GM21786 (cell line): ENCODE data around the gene CFAP57.
A peak's percentile ranks its signal among the peaks of the same experiment; 100 is the strongest.
"Not testable (repeated sequence)": the region's sequence is repeated elsewhere in the genome, so short reads cannot be mapped to it uniquely, and the experiment has no call there.

ENCODE experiments used
- ATAC-seq: cut with Tn5 transposase; IDR thresholded peaks from one replicate; pipeline ENCODE4 v1.9.1; 2021; ENCODE audit not compliant: unreplicated experiment

The CFAP57 gene

GRCh38 chr1:43172527-43172972, 420 bp downstream of the CFAP57 start:
- peak; percentile 37 for ATAC-seq

GRCh38 chr1:43174873-43175272, 2.7 kb downstream of the CFAP57 start:
- no peak for ATAC-seq

- ATAC-seq, result no peak
These were observed 5.6 kb downstream of the CFAP57 start for GRCh38 chr1:43177691-43178090.

GRCh38 chr1:43184388-43184787, 12.3 kb downstream of the CFAP57 start:
- ATAC-seq, result no peak

- no peak for ATAC-seq
These were observed 12.9 kb downstream of the CFAP57 start for GRCh38 chr1:43184995-43185394.

GRCh38 chr1:43188106-43188505, 16.0 kb downstream of the CFAP57 start:
- ATAC-seq, result no peak

- ATAC-seq, result no peak
These were observed 22.4 kb downstream of the CFAP57 start for GRCh38 chr1:43194509-43194908.

- no peak for ATAC-seq
These were observed 25.4 kb downstream of the CFAP57 start for GRCh38 chr1:43197343-43198127.

GRCh38 chr1:43199093-43199726, 27.1 kb downstream of the CFAP57 start:
- peak; percentile 76 for ATAC-seq

GRCh38 chr1:43203859-43204258, 31.7 kb downstream of the CFAP57 start:
- no peak for ATAC-seq

GRCh38 chr1:43204394-43204793, 32.3 kb downstream of the CFAP57 start:
- no peak for ATAC-seq

- ATAC-seq, result no peak
These were observed 33.5 kb downstream of the CFAP57 start for GRCh38 chr1:43205671-43206070.

GRCh38 chr1:43206600-43207228, 34.6 kb downstream of the CFAP57 start:
- no peak for ATAC-seq

GRCh38 chr1:43207229-43207853, 35.2 kb downstream of the CFAP57 start:
- ATAC-seq, result no peak

- ATAC-seq, result not testable (repeated sequence)
These were observed 36.1 kb downstream of the CFAP57 start for GRCh38 chr1:43208277-43208676.

- ATAC-seq, result no peak
These were observed 42.6 kb downstream of the CFAP57 start for GRCh38 chr1:43214501-43215444.

GRCh38 chr1:43217747-43218146, 45.6 kb downstream of the CFAP57 start:
- no peak for ATAC-seq

- peak; percentile 76 for ATAC-seq
These were observed 49.0 kb downstream of the CFAP57 start for GRCh38 chr1:43220905-43221778.

GRCh38 chr1:43221797-43222196, 49.7 kb downstream of the CFAP57 start:
- ATAC-seq, result no peak
